GM19043 (cell line): ENCODE results near the gene PTPRZ1.

ENCODE experiments used
- ATAC-seq: cut with Tn5 transposase; IDR thresholded peaks from one replicate; pipeline ENCODE4 v1.9.1; 2021; ENCODE audit warnings: low read depth; ENCODE audit not compliant: unreplicated experiment

Gene PTPRZ1

GRCh38 chr7:121953164-121953563 lies 80.2 kb downstream of the PTPRZ1 start:
- ATAC-seq, result no peak

- no peak for ATAC-seq
Observed at GRCh38 chr7:121953601-121954000, 80.6 kb downstream of the PTPRZ1 start.

- ATAC-seq, result no peak
Observed at GRCh38 chr7:121954803-121955202, 81.8 kb downstream of the PTPRZ1 start.

DNA sequence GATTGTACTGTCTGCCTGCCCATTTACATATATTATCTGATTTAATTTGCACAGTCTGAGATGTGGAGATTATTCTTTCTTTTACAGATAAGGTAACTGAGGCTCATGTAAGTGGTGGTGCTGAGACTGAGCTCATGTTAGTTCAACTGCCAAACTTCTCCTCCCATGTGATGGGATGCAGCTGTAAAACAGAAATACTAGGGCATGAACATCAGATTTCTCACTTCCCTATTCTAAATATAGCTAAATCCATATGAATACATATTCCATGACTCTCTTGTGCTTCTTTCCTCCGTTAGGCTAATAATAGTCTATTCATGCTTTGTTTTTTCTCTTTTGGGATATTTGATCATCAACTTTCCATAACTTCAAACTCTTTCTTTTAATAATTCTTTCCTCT lies 84.7 kb downstream of the PTPRZ1 start:
- ATAC-seq, result no peak

GRCh38 chr7:121960678-121961077 lies 87.7 kb downstream of the PTPRZ1 start:
- no peak for ATAC-seq

DNA sequence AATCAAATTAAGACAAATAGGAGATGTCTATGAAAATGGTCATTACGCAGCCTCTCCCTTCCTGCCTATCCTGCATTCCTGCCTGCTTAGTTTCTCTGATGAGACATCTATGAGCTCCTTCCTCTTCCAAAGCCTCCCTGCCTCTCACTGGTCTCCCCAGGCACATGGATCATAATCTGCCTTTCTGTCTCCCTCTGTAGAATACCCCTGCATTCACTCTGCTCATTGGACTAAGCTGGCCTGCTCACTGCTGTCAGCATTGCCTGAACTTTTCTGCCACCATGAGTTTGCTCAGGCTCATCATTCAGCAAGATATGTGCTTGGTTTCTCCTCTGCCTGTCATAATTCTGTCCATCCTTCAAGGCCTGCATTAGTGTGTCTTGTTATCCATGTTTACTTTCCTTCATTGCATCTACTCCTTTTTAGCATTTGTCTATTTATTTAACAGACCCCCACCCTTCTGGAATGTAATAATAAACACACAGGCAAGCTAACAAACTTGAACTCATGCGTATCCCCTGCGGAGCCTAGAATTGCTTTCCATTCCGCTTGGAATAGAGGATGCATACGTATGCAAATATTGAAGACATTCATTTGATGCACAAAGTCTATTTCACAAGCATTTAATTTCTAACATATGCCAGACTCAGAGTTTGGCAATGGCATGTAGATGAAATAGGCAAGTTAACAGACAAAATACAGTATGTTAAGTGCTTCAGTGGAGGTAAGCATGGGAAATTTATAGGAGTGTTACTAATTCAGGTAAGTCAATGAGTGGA lies 88.3 kb downstream of the PTPRZ1 start:
- ATAC-seq, result no peak

DNA sequence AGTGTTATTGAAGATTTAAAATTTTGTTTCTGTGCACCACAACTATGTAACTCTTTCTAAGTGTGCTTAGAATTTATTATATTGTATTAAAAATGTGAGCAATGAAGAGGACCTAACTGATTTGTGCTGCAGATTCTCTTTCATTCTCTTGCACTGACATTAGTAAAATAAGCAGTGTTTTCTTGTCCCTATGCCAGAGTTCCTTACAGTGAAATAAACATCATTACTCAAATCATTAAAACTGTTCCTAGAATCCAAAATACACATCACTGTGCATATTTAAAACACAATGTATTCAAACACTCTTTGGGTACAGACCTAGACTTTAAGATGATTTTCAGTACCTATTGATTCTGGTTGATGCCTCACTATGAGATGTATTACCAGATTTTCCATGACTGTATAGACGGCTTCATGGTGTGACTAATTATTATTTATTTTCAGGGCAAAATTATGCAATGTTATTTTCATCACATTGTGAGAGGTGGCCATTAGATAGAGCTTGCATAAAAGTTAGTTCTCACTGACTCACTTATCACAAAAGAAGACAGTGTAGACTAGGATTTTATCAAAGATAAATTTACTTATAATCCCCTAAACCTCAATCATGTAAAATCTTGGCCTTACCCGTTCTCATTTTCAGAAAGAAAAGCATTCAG lies 93.4 kb downstream of the PTPRZ1 start:
- no peak for ATAC-seq

DNA sequence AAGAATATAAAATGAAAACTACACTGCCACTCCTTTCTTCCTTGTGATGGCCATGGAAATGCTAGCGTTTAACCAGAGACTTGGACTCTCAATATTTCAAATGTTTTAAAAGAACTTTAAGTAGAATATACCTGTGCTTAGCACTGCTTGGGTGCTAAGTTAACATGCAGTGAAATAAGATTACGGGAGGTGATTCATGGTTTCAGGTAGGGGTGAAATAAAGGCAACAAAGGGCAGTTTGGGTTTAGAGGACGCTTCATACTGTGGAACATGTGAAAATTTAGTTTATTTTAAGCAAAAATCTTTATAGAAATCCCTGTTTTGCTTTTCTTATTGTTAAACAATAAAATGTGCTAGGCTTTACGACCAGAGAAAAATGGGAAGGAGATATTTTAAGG lies 94.0 kb downstream of the PTPRZ1 start:
- no peak for ATAC-seq

- no peak for ATAC-seq
Observed at GRCh38 chr7:121985476-121986030, 112.6 kb downstream of the PTPRZ1 start.

DNA sequence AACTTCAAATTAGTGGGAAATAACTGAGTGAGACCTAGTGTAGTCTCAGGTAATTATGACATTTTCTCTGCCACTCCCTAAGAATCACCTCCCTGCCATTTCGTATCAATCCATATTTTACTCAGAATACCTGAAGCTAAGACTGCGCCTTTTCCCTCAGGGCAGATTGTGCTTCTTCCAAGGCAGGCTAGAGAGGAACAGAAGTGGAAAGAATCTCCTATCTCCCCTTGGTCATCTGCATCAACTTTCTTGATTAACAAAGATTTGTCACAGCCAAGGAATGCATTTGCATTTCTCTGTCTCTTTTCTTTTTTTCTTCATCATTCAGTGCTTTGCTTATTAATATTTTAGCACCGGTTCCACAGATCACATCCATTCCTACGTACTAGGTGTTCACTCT lies 119.1 kb downstream of the PTPRZ1 start:
- ATAC-seq, result no peak

GRCh38 chr7:121994625-121995410 lies 121.9 kb downstream of the PTPRZ1 start:
- peak; percentile 98 for ATAC-seq

DNA sequence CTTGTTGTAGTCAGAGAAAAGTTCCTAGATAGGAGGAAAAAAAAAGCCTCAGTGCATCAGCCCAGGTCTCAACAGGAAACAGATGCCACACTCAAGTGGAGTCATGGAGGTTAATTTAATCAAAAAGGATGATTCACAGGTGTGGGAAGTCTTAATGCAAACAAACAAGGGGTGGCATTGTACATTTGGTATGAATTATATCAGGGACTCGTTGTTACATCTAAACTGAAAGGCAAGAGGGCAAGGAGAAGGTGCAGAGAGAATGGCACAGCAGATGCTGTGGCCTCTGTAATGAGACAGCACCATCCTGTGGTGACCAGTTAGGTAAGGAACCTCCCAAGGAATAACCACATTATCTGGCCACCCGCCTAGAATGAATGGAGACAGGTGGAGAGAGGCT lies 133.7 kb downstream of the PTPRZ1 start:
- ATAC-seq, result no peak

DNA sequence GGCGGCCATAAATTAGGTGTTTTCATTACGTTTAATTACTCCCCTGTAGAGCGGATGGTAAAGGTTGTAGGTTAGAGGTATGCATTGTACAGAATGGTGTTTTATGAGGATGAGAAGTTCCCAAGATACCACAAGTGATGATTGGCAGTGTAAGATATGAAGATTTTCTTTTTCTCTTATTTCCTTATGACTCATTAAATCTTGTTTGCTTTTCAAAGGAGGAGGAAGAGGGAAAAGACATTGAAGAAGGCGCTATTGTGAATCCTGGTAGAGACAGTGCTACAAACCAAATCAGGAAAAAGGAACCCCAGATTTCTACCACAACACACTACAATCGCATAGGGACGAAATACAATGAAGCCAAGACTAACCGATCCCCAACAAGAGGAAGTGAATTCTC lies 137.2 kb downstream of the PTPRZ1 start:
- ATAC-seq, result no peak

- no peak for ATAC-seq
Observed at GRCh38 chr7:122013065-122013464, 140.1 kb downstream of the PTPRZ1 start.

- no peak for ATAC-seq
Observed at GRCh38 chr7:122013630-122014029, 140.7 kb downstream of the PTPRZ1 start.

DNA sequence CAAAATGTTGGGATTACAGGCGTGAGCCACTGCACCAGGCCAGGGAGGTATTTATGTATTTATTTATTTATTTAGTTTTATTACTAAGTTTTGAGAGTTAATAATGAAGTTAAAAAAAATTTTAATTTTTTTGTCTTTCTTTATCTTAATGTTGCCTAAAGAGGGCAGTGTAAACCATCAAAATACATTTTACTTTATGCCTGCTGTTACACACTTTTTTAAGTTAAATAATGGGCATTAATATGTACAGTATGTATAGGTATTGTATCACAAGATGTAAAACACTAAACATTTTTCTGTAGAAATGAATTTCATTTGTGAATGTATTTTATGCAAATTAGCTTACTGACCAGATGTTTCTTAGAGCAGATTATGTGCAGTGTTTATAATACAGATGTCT lies 141.7 kb downstream of the PTPRZ1 start:
- no peak for ATAC-seq

GRCh38 chr7:122018032-122018431 lies 145.1 kb downstream of the PTPRZ1 start:
- no peak for ATAC-seq

GRCh38 chr7:122027058-122027457 lies 154.1 kb downstream of the PTPRZ1 start:
- no peak for ATAC-seq

GRCh38 chr7:122033641-122034040 lies 160.7 kb downstream of the PTPRZ1 start:
- ATAC-seq, result no peak

DNA sequence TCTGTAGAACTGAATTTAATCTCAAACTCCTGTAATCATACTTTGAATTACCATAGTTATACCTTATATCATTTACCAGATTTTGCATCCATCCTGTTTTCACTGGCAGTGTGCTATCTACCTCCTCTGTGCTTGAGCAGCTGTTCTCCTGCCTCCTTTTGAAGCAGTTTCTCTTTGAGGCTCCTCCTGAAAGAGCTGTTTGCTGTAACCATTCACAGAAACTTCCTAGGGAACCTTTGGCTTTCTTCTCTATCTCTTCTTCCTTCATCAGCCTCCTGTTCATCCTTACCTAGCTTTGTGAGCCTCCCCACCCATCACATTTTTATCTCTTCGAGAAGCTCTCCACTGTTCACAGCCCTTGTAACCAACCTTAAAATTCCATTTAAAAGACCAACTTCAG lies 162.9 kb downstream of the PTPRZ1 start:
- no peak for ATAC-seq

- ATAC-seq, result no peak
Observed at GRCh38 chr7:122038134-122038533, 165.2 kb downstream of the PTPRZ1 start.
